ENCODE measurements around the gene BCKDK.

BCKDK gene

GRCh38 chr16:31145398-31145990 is 37.3 kb downstream of the BCKDK start (continued):
- no peak for TF ChIP-seq ZSCAN4 (tag by site-specific recombination; IDR thresholded peaks at IDR 0.05)
- TF ChIP-seq CTCF (tag by site-specific recombination; IDR thresholded peaks at IDR 0.05): no peak
- TF ChIP-seq ZNF521 (tag by site-specific recombination; IDR thresholded peaks at IDR 0.05): no peak
- no peak for TF ChIP-seq ZBTB44 (tag by site-specific recombination; IDR thresholded peaks at IDR 0.05)
- TF ChIP-seq ZNF10 (tag by site-specific recombination; IDR thresholded peaks at IDR 0.05): no peak
- no peak for TF ChIP-seq ZNF174 (tag by site-specific recombination; IDR thresholded peaks at IDR 0.05)

- POLR2A ChIA-PET: no interaction called here
- no peak for TF ChIP-seq ZNF501 (tag by site-specific recombination; IDR thresholded peaks at IDR 0.05)
- TF ChIP-seq ZNF664 (tag by site-specific recombination; IDR thresholded peaks at IDR 0.05): peak; percentile 87
- TF ChIP-seq ZNF18 (tag by site-specific recombination; IDR thresholded peaks at IDR 0.05): no peak
- Histone ChIP-seq H3K9me3 (ENCODE audit: control insufficient read depth, insufficient read depth, low read depth, low read length) (no peaks in the 10 kb centered on the region), H3K4me3 (ENCODE audit: low read depth, low read length) (no peak overlapping the region), H3K36me3 (ENCODE audit: control insufficient read depth in 2 of 2, insufficient read depth in 1 of 2, low read length in 2 of 2) (no peaks in the 10 kb centered on the region), H3K4me1 (ENCODE audit: control insufficient read depth, insufficient read depth, low read length) (no peaks in the 10 kb centered on the region; the same call in 1 of the 2 replicates), H3K27ac (ENCODE audit: extremely low read depth, low read depth, low read length) (no peak overlapping the region)
- CTCF ChIA-PET: interaction anchor here (0.7 kb wide), 1 partner anchor 27 kb away, joined by 3 read pairs; no protein-coding TSS in a partner anchor
Observed at GRCh38 chr16:31147574-31147973, 39.4 kb downstream of the BCKDK start.

GRCh38 chr16:31148281-31148728 is 40.1 kb downstream of the BCKDK start:
- CTCF ChIA-PET: interaction anchor here (0.6 kb wide), 1 partner anchor 47 kb away, joined by 3 read pairs; no protein-coding TSS in a partner anchor
- POLR2A ChIA-PET: interaction anchor here (0.9 kb wide), 1 partner anchor 10 kb away, joined by 4 read pairs; no protein-coding TSS in a partner anchor
- H3K9me3 ChIP-seq (ENCODE audit: control insufficient read depth, insufficient read depth, low read depth, low read length): no peaks in the 10 kb centered on the region
- no peak overlapping the region for H3K27ac ChIP-seq (ENCODE audit: extremely low read depth, low read depth, low read length)
- H3K4me3 ChIP-seq (ENCODE audit: low read depth, low read length): no peak overlapping the region
- no peaks in the 10 kb centered on the region for H3K4me1 ChIP-seq (ENCODE audit: control insufficient read depth, insufficient read depth, low read length)
- no peaks in the 10 kb centered on the region for H3K36me3 ChIP-seq (ENCODE audit: control insufficient read depth in 2 of 2, insufficient read depth in 1 of 2, low read length in 2 of 2)
- TF ChIP-seq ZNF518A (tag by site-specific recombination; conservative IDR thresholded peaks at IDR 0.05; ENCODE audit: low read depth) (no peak), ZNF121 (tag by site-specific recombination; IDR thresholded peaks at IDR 0.05) (no peak)

Data from HEK293 (cell line).